ENCODE results near the gene AOPEP.
A peak's percentile ranks its signal among the peaks of the same experiment; 100 is the strongest.

DNA sequence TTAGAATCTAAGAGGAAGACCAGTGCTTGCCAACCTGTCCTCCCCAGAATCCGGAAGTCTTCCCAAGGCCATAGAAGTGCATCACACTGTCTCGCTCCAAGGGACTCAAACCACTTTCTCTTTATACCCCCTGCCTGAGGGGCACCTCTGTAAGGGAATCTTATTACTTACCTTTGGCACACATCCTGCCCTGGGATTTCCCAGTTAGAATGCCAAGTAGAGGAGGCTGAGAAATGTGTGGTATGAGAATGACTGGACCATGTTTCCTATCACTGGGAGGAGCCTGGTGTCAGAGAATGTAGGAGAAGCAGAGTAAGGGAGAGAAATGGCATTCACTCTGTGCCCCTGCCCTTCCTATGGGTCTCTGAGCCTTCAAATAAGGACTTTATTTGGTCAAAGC lies 85.8 kb downstream of the AOPEP start:
- no peak for TF ChIP-seq JUN (IDR thresholded peaks at IDR 0.05)
- TF ChIP-seq, protein P1, sequence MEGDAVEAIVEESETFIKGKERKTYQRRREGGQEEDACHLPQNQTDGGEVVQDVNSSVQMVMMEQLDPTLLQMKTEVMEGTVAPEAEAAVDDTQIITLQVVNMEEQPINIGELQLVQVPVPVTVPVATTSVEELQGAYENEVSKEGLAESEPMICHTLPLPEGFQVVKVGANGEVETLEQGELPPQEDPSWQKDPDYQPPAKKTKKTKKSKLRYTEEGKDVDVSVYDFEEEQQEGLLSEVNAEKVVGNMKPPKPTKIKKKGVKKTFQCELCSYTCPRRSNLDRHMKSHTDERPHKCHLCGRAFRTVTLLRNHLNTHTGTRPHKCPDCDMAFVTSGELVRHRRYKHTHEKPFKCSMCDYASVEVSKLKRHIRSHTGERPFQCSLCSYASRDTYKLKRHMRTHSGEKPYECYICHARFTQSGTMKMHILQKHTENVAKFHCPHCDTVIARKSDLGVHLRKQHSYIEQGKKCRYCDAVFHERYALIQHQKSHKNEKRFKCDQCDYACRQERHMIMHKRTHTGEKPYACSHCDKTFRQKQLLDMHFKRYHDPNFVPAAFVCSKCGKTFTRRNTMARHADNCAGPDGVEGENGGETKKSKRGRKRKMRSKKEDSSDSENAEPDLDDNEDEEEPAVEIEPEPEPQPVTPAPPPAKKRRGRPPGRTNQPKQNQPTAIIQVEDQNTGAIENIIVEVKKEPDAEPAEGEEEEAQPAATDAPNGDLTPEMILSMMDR (IDR thresholded peaks at IDR 0.05), result no peak
- TF ChIP-seq, protein P2, sequence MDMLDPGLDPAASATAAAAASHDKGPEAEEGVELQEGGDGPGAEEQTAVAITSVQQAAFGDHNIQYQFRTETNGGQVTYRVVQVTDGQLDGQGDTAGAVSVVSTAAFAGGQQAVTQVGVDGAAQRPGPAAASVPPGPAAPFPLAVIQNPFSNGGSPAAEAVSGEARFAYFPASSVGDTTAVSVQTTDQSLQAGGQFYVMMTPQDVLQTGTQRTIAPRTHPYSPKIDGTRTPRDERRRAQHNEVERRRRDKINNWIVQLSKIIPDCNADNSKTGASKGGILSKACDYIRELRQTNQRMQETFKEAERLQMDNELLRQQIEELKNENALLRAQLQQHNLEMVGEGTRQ (IDR thresholded peaks at IDR 0.05), result no peak
- TF ChIP-seq POLR2A (IDR thresholded peaks at IDR 0.05; ENCODE audit: low read length), result no peak
- no peak for TF ChIP-seq RAD21 (conservative IDR thresholded peaks at IDR 0.05 in 1 of 2, IDR thresholded peaks at IDR 0.05 in 1 of 2)
- TF ChIP-seq, protein P3, sequence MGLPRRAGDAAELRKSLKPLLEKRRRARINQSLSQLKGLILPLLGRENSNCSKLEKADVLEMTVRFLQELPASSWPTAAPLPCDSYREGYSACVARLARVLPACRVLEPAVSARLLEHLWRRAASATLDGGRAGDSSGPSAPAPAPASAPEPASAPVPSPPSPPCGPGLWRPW (IDR thresholded peaks at IDR 0.05), result no peak
- TF ChIP-seq PHF8 (IDR thresholded peaks at IDR 0.05; ENCODE audit: borderline replicate concordance, low read depth), result no peak
- TF ChIP-seq GATA3 (IDR thresholded peaks at IDR 0.05; ENCODE audit: borderline replicate concordance), result 0 out of 2 replicates have a peak, but pooled peaks have one; percentile 22
- no peak for TF ChIP-seq NFE2L2 (conservative IDR thresholded peaks at IDR 0.05; ENCODE audit: low read length)
